ENCODE measurements around the gene BTBD9.

DNA sequence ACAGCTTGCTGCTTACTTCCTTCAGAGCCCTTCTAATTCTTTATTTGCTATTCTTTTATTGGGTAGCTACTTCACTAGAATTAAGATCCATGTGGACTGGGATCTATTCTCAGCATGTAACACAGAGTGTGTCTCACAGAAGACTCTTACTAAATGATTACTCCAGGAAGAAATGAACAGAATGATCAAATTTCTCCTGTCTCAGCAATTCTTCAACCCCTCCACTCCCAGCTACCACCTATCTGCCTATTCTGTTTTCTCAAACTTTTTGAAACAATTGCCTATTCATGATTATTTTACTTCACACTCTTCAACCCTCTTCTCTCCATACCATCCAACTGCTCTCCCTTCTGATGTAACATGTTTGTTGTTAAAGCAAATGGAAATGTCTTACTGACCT, 132.6 kb downstream of the BTBD9 start:
- TF ChIP-seq EZH2 (IDR thresholded peaks at IDR 0.05; ENCODE audit: insufficient read depth, poor library complexity, severe bottlenecking) (no peak), EZH2phosphoT487 (IDR thresholded peaks at IDR 0.05; ENCODE audit: insufficient read depth, low read depth) (no peak)

Data from GM23248 (cell line).